A549 (cell line): ENCODE measurements around the gene TRMU.

Experiments used
- SREBF2 ChIP-seq: fragments of 450-650 bp; IDR thresholded peaks from 2 replicates; pipeline ENCODE4 v1.6.1; 2014; ENCODE audit warnings: mild to moderate bottlenecking, moderate library complexity
- TF ChIP-seq, protein P1 (sequence below): fragments of >200 bp; sonication (Bioruptor Twin); formaldehyde crosslinking; IDR thresholded peaks from 3 replicates; pipeline ENCODE4 v1.5.1; 2016

DNA sequence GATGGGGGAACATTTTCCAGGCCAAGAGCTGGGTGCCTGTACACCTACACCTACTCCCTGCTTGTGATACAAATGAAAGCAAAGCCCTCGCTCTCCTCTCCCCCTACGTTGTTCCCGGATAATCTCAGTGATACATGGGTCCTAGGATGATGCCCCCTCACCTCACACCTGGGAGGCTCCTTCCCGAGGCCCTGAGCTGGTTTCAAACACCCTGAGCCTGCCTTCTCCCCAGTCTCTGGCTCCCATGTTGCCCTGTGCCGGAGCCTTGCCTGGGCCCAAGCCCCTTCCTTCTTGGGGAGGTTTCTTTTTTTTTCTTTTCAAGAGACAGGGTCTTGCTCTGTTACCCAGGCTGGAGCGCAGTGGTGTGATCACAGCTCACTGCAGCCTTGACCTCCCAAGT lies 23.3 kb downstream of the TRMU start:
- no peak for TF ChIP-seq SREBF2
- TF ChIP-seq, protein P1, sequence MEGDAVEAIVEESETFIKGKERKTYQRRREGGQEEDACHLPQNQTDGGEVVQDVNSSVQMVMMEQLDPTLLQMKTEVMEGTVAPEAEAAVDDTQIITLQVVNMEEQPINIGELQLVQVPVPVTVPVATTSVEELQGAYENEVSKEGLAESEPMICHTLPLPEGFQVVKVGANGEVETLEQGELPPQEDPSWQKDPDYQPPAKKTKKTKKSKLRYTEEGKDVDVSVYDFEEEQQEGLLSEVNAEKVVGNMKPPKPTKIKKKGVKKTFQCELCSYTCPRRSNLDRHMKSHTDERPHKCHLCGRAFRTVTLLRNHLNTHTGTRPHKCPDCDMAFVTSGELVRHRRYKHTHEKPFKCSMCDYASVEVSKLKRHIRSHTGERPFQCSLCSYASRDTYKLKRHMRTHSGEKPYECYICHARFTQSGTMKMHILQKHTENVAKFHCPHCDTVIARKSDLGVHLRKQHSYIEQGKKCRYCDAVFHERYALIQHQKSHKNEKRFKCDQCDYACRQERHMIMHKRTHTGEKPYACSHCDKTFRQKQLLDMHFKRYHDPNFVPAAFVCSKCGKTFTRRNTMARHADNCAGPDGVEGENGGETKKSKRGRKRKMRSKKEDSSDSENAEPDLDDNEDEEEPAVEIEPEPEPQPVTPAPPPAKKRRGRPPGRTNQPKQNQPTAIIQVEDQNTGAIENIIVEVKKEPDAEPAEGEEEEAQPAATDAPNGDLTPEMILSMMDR, result no peak
